Fibroblast of villous mesenchyme (primary cell): Measurements from ENCODE around the gene FIBCD1. TPM values are rescaled to one million over a fixed set of nuclear protein-coding genes. Genes with fewer than 3 reads are reported as not detected.

Source experiments
- DNase-seq: peaks from one replicate; pipeline ENCODE4 v3.0.0-alpha.2; 2010; ENCODE audit warnings: low read depth
- H3K4me3 ChIP-seq: 2 replicates; pipeline ENCODE4 v1.5.1; 2011; ENCODE audit warnings: low read depth, mild to moderate bottlenecking, low read length
- total RNA-seq: library from RNA; depleted of rRNA; stranded (reverse); fragments of >200 nt; gene quantifications from 2 replicates; pipeline ENCODE4 v1.2.3, GENCODE V29; 2012
- TF ChIP-seq, protein P1 (sequence below): IDR thresholded peaks from 2 replicates; pipeline ENCODE4 v1.5.1; 2012; ENCODE audit warnings: low read depth, mild to moderate bottlenecking, low read length; ENCODE audit not compliant: insufficient read depth

The FIBCD1 gene
- total RNA-seq, 1 donor: 4.3 TPM

DNA sequence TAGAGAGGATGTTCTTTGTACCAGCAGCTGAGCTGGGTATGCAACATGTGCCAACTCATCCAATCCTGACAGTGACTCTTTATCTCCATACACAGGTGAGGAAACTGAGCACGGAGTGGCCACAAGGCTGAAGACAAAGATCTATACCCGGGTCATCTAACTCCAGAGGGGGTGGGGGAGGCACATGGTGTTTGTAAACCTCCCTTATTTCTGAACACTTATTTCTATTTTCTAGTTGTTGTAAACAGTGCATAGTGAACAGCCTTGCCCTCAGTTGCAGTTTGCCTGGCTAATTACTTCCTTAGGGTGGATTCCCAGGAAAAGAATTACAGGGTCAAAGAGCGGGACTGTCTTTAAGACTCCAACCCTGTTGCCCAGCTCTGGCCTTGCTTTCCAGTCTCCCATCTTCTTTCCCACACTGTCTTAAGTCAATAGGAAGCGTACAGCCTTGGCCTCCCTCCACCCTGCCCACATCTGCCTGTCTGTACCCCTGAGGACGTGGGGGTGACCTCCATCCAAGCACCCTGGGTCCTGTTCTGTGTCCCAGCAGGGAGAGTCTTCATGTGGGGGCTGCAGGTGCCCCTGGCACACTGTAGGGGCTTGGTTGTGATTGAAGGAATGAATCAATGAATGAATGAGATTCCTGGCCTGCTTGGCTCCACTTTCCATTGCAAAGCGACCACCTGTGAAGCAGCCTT, 13.2 kb upstream of the FIBCD1 start:
- TF ChIP-seq, protein P1, sequence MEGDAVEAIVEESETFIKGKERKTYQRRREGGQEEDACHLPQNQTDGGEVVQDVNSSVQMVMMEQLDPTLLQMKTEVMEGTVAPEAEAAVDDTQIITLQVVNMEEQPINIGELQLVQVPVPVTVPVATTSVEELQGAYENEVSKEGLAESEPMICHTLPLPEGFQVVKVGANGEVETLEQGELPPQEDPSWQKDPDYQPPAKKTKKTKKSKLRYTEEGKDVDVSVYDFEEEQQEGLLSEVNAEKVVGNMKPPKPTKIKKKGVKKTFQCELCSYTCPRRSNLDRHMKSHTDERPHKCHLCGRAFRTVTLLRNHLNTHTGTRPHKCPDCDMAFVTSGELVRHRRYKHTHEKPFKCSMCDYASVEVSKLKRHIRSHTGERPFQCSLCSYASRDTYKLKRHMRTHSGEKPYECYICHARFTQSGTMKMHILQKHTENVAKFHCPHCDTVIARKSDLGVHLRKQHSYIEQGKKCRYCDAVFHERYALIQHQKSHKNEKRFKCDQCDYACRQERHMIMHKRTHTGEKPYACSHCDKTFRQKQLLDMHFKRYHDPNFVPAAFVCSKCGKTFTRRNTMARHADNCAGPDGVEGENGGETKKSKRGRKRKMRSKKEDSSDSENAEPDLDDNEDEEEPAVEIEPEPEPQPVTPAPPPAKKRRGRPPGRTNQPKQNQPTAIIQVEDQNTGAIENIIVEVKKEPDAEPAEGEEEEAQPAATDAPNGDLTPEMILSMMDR: no peak
- DNase-seq: no peak
- H3K4me3 ChIP-seq: no peak overlapping the region

DNA sequence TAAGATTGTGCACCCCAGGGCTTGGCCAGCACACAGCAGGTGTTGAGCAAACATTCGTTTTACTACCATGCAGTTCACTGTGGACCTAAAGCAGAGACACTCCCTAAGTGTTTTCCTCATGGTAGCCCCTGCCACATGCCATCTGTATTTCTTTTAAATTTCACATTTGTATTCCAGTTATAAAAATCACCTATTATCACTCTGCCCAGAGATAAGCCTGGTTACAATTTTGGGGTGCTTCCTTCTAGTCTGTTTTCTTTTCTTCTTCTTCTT, 10.9 kb upstream of the FIBCD1 start:
- TF ChIP-seq, protein P1: no peak
- no peak overlapping the region for H3K4me3 ChIP-seq
- no peak for DNase-seq

- H3K4me3 ChIP-seq: no peak overlapping the region
- TF ChIP-seq, protein P1: no peak
- no peak for DNase-seq
Measured at GRCh38 chr9:130949188-130950038, 10.4 kb upstream of the FIBCD1 start.

GRCh38 chr9:130948266-130948665, 9.2 kb upstream of the FIBCD1 start:
- no peak for DNase-seq
- TF ChIP-seq, protein P1: no peak
- H3K4me3 ChIP-seq: no peak overlapping the region

DNA sequence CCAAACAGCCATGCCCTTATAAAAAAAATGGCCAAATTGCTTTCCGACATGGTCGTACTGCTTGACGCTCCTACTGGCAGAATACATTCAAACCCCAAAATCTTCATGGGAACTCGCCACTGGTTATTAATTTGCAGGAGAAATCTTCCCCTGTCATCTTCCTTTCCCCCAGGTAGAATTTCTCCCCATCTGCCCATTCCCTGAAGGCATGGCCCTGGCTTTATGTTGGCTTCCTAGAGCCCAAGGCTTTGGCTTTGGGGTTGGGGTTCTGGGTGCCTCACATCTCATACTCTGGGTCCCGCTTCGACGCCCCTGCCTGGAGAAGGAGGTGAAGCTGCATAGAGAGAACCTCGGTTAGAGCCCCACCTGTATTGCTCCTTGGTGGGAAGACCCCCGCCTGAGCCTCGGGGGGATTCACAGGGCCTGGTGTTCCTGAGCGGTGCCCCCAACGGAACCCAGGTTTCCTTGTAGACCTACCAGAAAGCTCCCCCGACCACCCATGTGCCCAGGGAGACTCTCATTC, 8.6 kb upstream of the FIBCD1 start:
- TF ChIP-seq, protein P1: no peak
- H3K4me3 ChIP-seq: no peak overlapping the region
- DNase-seq: no peak

GRCh38 chr9:130946766-130947617, 7.9 kb upstream of the FIBCD1 start:
- TF ChIP-seq, protein P1: no peak
- peak; percentile 51 for DNase-seq
- no peak overlapping the region for H3K4me3 ChIP-seq
